ENCODE measurements around the gene CALM1.
"Not testable (repeated sequence)": the region's sequence is repeated elsewhere in the genome, so short reads cannot be mapped to it uniquely, and the experiment has no call there.

CALM1 gene

GRCh38 chr14:90383731-90384542 is 12.9 kb upstream of the CALM1 start:
- peaks cover 26% of the 10 kb centered on the region for H3K4me1 ChIP-seq (ENCODE audit: control insufficient read depth, insufficient read depth, low read length, poor library complexity, severe bottlenecking)
- 15 to 27% methylated on average over 32 to 34 of the region's 37 CpGs for whole genome bisulfite sequencing, 2 experiments (ENCODE audit: insufficient coverage in 2 of 2)

GRCh38 chr14:90384543-90384911 is 12.3 kb upstream of the CALM1 start:
- H3K4me3 ChIP-seq (ENCODE audit: extremely low read depth, insufficient read depth, low read length, poor library complexity, severe bottlenecking) = no peak overlapping the region
- no peak overlapping the region for H3K27ac ChIP-seq (ENCODE audit: low read depth, low read length, severe bottlenecking)
- WGBS, 2 experiments (ENCODE audit: insufficient coverage in 2 of 2) = 100% methylated on average over 1 to 2 of the region's 3 CpGs
- peaks cover 26% of the 10 kb centered on the region for H3K4me1 ChIP-seq (ENCODE audit: control insufficient read depth, insufficient read depth, low read length, poor library complexity, severe bottlenecking)
- no peaks in the 10 kb centered on the region for H3K36me3 ChIP-seq (ENCODE audit: control insufficient read depth, insufficient read depth, low read length)
- H3K9me3 ChIP-seq (ENCODE audit: control insufficient read depth, low read length) = no peaks in the 10 kb centered on the region

More at GRCh38 chr14:90383731-90384542, 12.9 kb upstream of the CALM1 start:
- Histone ChIP-seq H3K27ac (ENCODE audit: low read depth, low read length, severe bottlenecking) (peak overlapping the region; percentile 100), H3K9me3 (ENCODE audit: control insufficient read depth, low read length) (no peaks in the 10 kb centered on the region), H3K36me3 (ENCODE audit: control insufficient read depth, insufficient read depth, low read length) (no peaks in the 10 kb centered on the region), H3K4me3 (ENCODE audit: extremely low read depth, insufficient read depth, low read length, poor library complexity, severe bottlenecking) (peak overlapping the region; percentile 59)

GRCh38 chr14:90386321-90386720 is 10.5 kb upstream of the CALM1 start:
- no peak overlapping the region for H3K27ac ChIP-seq (ENCODE audit: low read depth, low read length, severe bottlenecking)
- H3K4me3 ChIP-seq (ENCODE audit: extremely low read depth, insufficient read depth, low read length, poor library complexity, severe bottlenecking) = no peak overlapping the region
- 100% methylated on average over 1 of the region's 2 CpGs; no CpG with 5 or more reads in 1 of the 2 experiments for WGBS, 2 experiments (ENCODE audit: insufficient coverage in 2 of 2)
- no peaks in the 10 kb centered on the region for H3K9me3 ChIP-seq (ENCODE audit: control insufficient read depth, low read length)
- peaks cover 26% of the 10 kb centered on the region for H3K4me1 ChIP-seq (ENCODE audit: control insufficient read depth, insufficient read depth, low read length, poor library complexity, severe bottlenecking)
- H3K36me3 ChIP-seq (ENCODE audit: control insufficient read depth, insufficient read depth, low read length) = no peaks in the 10 kb centered on the region

DNA sequence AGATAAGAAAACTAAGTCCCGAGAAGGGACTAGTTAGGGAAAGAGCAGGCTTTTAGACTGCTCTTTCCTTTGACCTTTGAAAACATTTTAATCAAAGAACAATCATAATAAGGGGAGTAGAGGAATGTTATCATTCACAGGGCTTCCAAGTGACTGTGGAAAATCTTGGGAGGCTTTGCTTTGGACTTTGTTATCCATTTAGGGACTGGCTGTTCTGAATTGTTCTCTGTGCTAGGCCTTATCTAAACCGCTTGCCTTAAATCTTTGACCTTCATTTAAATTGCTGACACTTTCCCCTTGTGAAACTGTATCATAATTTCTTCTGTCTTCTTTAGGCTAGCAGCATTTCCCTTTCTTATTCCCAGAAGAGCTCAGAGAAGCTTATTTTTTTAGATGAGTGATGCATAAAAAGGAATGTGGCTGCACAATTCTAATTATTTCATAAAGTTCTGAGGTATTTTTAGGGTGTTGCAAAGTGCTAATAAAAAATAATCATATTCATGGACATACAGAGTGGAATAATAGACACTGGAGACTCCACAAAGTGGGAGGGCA is 9.5 kb upstream of the CALM1 start:
- Histone ChIP-seq H3K27ac (ENCODE audit: low read depth, low read length, severe bottlenecking) (no peak overlapping the region), H3K9me3 (ENCODE audit: control insufficient read depth, low read length) (no peaks in the 10 kb centered on the region), H3K4me1 (ENCODE audit: control insufficient read depth, insufficient read depth, low read length, poor library complexity, severe bottlenecking) (peaks cover 21% of the 10 kb centered on the region), H3K36me3 (ENCODE audit: control insufficient read depth, insufficient read depth, low read length) (no peaks in the 10 kb centered on the region), H3K4me3 (ENCODE audit: extremely low read depth, insufficient read depth, low read length, poor library complexity, severe bottlenecking) (no peak overlapping the region)
- WGBS, 2 experiments (ENCODE audit: insufficient coverage in 2 of 2) = 100% methylated on average over 1 of the region's 2 CpGs

DNA sequence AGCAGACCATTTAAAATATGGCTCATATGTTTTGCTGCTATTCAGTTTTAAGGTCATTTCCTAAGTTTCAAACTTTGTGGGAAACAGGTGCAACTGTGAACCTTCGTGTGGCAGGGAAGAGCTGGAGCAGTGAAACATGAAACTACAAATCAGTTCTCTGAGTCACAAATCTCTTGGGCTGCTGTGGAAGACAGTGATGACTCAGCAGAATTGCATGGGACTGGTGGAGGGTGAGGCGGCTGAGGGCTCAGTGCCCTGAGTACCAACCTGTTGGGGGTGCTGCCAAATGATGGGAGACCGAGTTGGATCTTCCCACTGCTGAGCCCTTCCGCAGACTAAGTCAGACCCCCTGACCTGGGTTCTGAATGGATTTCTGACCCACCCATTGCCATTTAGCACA is 8.4 kb upstream of the CALM1 start:
- 29 to 76% methylated on average over 2 to 3 of the region's 4 CpGs for WGBS, 2 experiments (ENCODE audit: insufficient coverage in 2 of 2)
- peaks cover 20% of the 10 kb centered on the region for H3K4me1 ChIP-seq (ENCODE audit: control insufficient read depth, insufficient read depth, low read length, poor library complexity, severe bottlenecking)
- H3K9me3 ChIP-seq (ENCODE audit: control insufficient read depth, low read length) = no peaks in the 10 kb centered on the region
- no peak overlapping the region for H3K4me3 ChIP-seq (ENCODE audit: extremely low read depth, insufficient read depth, low read length, poor library complexity, severe bottlenecking)
- no peaks in the 10 kb centered on the region for H3K36me3 ChIP-seq (ENCODE audit: control insufficient read depth, insufficient read depth, low read length)
- H3K27ac ChIP-seq (ENCODE audit: low read depth, low read length, severe bottlenecking) = no peak overlapping the region

DNA sequence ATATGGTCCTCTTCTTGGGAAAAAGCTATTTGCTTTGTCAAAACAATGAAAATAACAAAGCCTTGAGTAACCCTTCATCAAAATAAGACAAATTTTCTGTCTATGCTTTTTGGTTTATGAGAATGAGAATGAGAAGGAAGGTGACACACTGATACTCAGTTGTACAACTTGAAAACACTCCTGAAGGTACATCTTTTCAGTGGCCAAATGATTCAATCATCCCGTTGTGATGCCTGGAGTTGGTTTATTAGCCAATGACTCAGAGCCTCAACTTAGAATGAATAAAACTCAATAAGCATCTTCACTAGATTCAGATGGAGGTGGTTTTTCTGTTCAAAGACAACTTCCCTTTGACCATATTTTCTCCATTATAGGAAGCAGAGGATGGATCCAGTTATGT is 7.8 kb upstream of the CALM1 start:
- Histone ChIP-seq H3K4me3 (ENCODE audit: extremely low read depth, insufficient read depth, low read length, poor library complexity, severe bottlenecking) (no peak overlapping the region), H3K27ac (ENCODE audit: low read depth, low read length, severe bottlenecking) (no peak overlapping the region), H3K4me1 (ENCODE audit: control insufficient read depth, insufficient read depth, low read length, poor library complexity, severe bottlenecking) (peaks cover 16% of the 10 kb centered on the region), H3K36me3 (ENCODE audit: control insufficient read depth, insufficient read depth, low read length) (no peaks in the 10 kb centered on the region), H3K9me3 (ENCODE audit: control insufficient read depth, low read length) (no peaks in the 10 kb centered on the region)
- 100% methylated on average over 1 of the region's 1 CpG; no CpG with 5 or more reads in 1 of the 2 experiments for WGBS, 2 experiments (ENCODE audit: insufficient coverage in 2 of 2)

GRCh38 chr14:90393966-90394365 is 2.9 kb upstream of the CALM1 start:
- whole genome bisulfite sequencing, 2 experiments (ENCODE audit: insufficient coverage in 2 of 2) = 96 to 100% methylated on average over 2 of the region's 3 CpGs
- Histone ChIP-seq H3K9me3 (ENCODE audit: control insufficient read depth, low read length) (no peaks in the 10 kb centered on the region), H3K4me3 (ENCODE audit: extremely low read depth, insufficient read depth, low read length, poor library complexity, severe bottlenecking) (no peak overlapping the region), H3K36me3 (ENCODE audit: control insufficient read depth, insufficient read depth, low read length) (no peaks in the 10 kb centered on the region), H3K27ac (ENCODE audit: low read depth, low read length, severe bottlenecking) (no peak overlapping the region), H3K4me1 (ENCODE audit: control insufficient read depth, insufficient read depth, low read length, poor library complexity, severe bottlenecking) (peaks cover 2% of the 10 kb centered on the region)

DNA sequence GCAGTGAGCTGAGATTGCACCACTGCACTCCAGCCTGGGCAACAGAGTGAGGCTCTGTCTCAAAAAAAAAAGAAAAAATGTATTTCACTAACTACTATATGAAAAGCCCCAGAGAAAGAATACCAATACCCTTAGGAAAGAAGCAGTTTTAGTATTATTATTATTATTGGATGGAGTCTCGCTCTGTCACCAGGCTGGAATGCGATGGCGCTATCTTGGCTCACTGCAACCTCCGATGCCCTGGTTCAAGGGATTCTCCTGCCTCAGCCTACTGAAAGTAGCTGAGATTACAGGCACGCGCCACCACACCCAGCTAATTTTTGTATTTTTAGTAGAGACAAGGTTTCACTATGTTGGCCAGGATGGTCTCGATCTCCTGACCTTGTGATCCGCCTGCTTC is 2.0 kb upstream of the CALM1 start:
- not testable (repeated sequence) for H3K27ac ChIP-seq (ENCODE audit: low read depth, low read length, severe bottlenecking); H3K4me3 ChIP-seq (ENCODE audit: extremely low read depth, insufficient read depth, low read length, poor library complexity, severe bottlenecking); H3K36me3 ChIP-seq (ENCODE audit: control insufficient read depth, insufficient read depth, low read length); H3K4me1 ChIP-seq (ENCODE audit: control insufficient read depth, insufficient read depth, low read length, poor library complexity, severe bottlenecking); H3K9me3 ChIP-seq (ENCODE audit: control insufficient read depth, low read length)
- 100% methylated on average over 2 to 5 of the region's 8 CpGs for WGBS, 2 experiments (ENCODE audit: insufficient coverage in 2 of 2)

GRCh38 chr14:90397425-90398314 is 841 bp downstream of the CALM1 start:
- Histone ChIP-seq H3K4me3 (ENCODE audit: extremely low read depth, insufficient read depth, low read length, poor library complexity, severe bottlenecking) (peak overlapping the region; percentile 92), H3K27ac (ENCODE audit: low read depth, low read length, severe bottlenecking) (peak overlapping the region; percentile 23), H3K4me1 (ENCODE audit: control insufficient read depth, insufficient read depth, low read length, poor library complexity, severe bottlenecking) (peaks cover 9% of the 10 kb centered on the region), H3K36me3 (ENCODE audit: control insufficient read depth, insufficient read depth, low read length) (peaks cover 30% of the 10 kb centered on the region), H3K9me3 (ENCODE audit: control insufficient read depth, low read length) (no peaks in the 10 kb centered on the region)
- WGBS, 2 experiments (ENCODE audit: insufficient coverage in 2 of 2) = 0% methylated on average over 2 to 18 of the region's 89 CpGs

DNA sequence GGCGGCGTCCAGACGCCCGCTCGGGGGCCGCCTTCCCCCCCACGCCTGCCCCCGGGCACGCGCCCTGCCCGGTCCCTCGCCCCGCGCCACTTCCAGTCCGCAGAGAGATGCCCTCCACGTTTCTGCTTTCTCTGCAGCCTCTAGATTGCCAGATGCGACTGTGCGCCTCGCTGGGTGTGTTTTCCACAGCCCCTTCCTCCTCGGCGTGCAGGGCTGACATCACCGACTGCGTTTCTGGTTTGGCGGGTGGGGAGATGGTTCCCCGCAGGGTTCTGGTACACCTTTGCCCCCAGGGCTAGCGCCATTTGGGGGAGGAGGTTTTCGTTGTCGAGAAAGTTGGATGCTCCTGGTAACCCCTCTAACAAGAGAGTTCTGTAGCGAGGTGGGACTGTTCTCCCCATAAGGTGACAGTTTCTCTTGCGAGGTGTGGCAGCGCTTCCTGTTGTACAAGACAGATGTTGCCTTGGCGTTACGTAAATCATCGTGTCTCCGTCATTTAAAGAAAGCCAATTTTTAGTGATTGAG is 1.5 kb downstream of the CALM1 start:
- Histone ChIP-seq H3K27ac (ENCODE audit: low read depth, low read length, severe bottlenecking) (peak overlapping the region; percentile 46), H3K4me1 (ENCODE audit: control insufficient read depth, insufficient read depth, low read length, poor library complexity, severe bottlenecking) (peaks cover 9% of the 10 kb centered on the region), H3K9me3 (ENCODE audit: control insufficient read depth, low read length) (no peaks in the 10 kb centered on the region), H3K36me3 (ENCODE audit: control insufficient read depth, insufficient read depth, low read length) (peaks cover 37% of the 10 kb centered on the region), H3K4me3 (ENCODE audit: extremely low read depth, insufficient read depth, low read length, poor library complexity, severe bottlenecking) (peak overlapping the region; percentile 92)
- 0 to 4% methylated on average over 20 to 24 of the region's 35 CpGs for WGBS, 2 experiments (ENCODE audit: insufficient coverage in 2 of 2)

Data from mesodermal cell (in vitro differentiated cells).